NCI-H69 (cell line): Measurements from ENCODE around the gene SSX2.
"Not testable (repeated sequence)": the region's sequence is repeated elsewhere in the genome, so short reads cannot be mapped to it uniquely, and the experiment has no call there.

Experiments
- DNase-seq: peaks from one replicate; lab custom pipeline; 2025; lab: John Stamatoyannopoulos, UW

Gene SSX2, protein sequence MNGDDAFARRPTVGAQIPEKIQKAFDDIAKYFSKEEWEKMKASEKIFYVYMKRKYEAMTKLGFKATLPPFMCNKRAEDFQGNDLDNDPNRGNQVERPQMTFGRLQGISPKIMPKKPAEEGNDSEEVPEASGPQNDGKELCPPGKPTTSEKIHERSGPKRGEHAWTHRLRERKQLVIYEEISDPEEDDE

GRCh38 chrX:52707078-52707477, at the start of gene SSX2:
TSS of gene SSX2 (minus strand) at chrX:52707178. CDS start at chrX:52705749, 1,429 bp downstream.
- DNase-seq = not testable (repeated sequence)

- DNase-seq = not testable (repeated sequence)
Observed at GRCh38 chrX:52750952-52751351, 44.0 kb upstream of the SSX2 start, which contains the start of gene SSX2B. TSS of gene SSX2B (plus strand) at chrX:52751252. CDS start at chrX:52752681, 1,429 bp downstream.

DNA sequence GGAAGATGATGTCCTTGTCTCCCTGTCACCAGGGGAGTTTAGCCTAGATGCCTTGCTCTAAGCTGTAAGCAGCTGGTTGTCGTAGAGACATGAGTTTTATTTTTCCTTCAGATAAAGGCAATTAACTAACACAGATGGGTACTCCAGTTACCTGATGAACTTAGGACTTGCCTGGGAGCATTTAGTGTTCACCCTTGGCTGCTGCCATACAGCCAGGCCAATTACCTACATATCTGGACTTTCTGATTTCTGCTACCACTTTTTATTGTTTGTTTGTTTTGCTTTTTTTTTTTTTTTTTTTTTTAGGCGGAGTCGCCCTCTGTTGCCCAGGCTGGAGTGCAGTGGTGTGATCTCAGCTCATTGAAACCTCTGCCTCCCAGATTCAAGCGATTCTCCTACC, 14.9 kb downstream of the SSX2 start:
- DNase-seq = not testable (repeated sequence)

- not testable (repeated sequence) for DNase-seq
Observed at GRCh38 chrX:52662218-52662617, 44.8 kb downstream of the SSX2 start.

- not testable (repeated sequence) for DNase-seq
Observed at GRCh38 chrX:52655475-52655874, 51.5 kb downstream of the SSX2 start.

DNA sequence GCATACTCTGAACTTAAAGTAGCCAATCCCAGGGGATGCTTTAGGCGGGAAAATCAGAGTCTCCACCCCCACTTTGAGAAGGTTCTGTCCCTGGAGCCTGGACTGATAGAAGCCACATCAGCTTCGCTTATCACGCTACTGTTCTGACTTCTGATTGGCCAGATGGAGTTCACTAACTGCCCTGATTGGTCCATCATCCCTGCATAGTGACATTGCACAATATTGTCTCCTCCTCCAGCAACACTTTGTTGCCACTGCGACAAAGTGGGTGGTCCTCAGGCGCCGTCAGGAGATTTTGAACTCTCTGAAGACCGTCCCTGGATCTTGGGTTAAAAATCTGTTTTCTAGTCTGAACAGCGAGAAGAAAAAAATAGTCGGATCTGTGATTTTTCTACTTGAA, 52.2 kb downstream of the SSX2 start, which contains the start of gene SSX7:
TSS of gene SSX7 (minus strand) at position 101 of the 400 bp plus-strand sequence. CDS start 1,428 bp downstream, outside the sequence.
- not testable (repeated sequence) for DNase-seq

GRCh38 chrX:52650676-52651075, 56.3 kb downstream of the SSX2 start:
- DNase-seq = not testable (repeated sequence)

DNA sequence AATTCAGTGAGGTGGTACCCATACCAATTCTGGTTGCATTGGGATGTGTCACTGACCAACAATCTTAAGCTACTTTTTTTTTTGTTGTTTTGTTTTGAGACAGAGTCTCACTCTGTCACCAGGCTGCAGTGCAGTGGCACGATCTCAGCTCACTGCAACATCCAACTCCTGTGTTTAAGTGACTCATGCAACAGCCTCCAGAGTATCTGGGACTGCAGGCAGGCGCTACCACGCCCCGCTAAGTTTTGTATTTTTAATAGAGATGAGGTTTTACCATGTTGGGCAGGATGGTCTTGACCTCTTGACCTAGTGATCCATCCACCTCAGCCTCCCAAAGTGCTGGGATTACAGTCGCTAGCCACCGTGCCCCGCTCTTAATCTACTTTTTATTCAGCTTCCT, 58.0 kb downstream of the SSX2 start:
- not testable (repeated sequence) for DNase-seq
